Activated CD4-positive, alpha-beta T cell treated with anti-CD3 and anti-CD28 coated beads for 48 hours (primary cell): ENCODE data around the gene TULP3.

ENCODE experiments used
- DNase-seq: peaks from one replicate; pipeline ENCODE4 v3.0.0-alpha.2; 2020

The TULP3 gene

DNA sequence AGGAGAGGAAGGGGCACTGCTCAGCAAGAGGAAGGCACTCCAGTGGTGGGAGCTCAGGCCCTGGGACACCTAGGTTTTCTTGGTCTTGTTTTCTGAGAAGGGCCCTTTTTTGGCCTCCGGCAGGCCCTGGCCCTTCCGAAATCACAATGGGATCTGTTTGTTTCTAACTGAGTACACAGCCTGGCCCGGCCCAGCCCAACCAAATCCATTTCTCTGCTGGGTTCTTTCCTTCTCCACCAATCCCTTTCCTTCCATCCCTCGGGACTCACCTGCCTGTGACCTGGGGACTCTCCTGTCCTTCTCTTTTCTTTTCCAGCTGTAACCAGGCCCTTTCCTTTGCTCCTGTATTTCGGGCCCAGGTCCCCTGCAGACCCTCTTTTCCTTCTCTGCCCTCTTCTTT is 87.1 kb downstream of the TULP3 start:
- no peak for DNase-seq

DNA sequence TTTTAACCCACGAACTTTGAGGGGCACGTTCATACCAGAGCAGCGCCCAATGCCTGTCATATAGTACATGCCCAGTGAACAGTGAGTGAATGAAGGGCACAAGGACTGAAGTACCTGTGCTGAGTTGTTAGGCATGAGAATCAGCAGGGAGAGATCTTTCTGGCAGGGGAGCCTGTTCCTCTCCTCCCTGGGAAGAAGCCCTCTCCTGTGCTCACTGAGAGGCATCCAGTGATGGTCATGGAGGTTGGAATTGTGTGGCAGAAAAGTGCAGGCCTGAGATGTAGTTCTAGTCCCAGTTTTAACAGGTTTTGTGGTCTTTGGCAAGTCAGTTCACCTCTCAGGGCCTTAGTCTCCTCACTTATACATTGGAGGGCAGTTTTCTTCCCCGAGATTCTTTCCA is 89.1 kb downstream of the TULP3 start:
- DNase-seq = no peak

DNA sequence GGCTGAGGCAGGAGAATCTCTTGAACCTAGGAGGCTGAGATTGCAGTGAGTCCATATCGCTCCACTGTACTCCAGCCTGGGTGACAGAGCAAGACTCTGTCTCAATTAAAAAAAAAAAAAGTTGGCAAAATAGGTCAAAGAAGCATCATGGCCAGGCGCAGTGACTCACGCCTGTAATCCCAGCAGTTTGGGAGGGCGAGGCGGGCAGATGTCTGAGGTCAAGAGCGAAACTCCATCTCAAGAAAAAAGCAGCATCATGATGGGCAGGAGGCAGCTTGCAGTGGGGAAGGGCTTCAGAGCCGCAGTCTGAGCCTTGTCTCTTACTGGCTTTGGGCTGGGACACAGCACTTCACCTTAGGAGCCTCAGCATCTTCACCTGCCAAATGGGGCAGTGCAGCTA is 89.9 kb downstream of the TULP3 start:
- no peak for DNase-seq

DNA sequence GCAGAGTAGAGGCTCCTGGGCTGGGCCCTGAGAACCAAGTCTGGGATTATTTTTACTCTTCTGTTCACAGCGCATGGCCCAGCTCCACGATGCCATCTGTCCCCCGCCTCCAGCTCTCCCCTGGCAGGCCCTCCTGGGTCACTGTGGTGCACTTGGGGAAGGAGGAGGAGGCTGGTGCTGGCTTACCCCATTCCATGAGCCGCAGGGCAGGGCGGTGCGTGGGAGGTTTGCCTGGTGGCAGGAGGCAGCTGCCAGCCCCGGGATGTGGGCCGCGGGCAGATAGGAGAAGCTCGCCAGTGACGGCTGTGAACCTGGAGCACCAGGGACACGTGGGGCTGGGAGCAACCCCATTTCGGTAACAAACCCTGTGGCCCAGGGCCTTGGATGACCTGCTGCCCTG is 91.7 kb downstream of the TULP3 start:
- DNase-seq = no peak

DNA sequence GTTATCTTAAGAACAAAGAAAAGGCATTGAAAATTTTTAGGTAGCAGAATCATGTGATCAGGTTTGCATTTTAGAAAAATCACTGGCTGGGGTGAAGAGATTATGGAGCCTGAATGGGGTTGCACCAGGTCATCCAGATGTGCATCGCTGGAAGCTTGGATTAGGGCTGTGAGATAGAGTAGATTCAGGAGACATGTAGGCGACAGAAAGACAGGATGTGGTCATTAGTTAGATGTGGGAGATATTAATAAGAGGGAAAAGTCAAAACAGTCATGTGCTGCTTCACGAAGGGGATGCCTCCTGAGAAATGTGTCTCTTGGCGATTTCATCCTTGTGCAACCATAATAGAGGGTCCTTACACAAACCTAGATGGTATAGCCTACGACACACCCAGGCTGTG is 93.6 kb downstream of the TULP3 start:
- no peak for DNase-seq

DNA sequence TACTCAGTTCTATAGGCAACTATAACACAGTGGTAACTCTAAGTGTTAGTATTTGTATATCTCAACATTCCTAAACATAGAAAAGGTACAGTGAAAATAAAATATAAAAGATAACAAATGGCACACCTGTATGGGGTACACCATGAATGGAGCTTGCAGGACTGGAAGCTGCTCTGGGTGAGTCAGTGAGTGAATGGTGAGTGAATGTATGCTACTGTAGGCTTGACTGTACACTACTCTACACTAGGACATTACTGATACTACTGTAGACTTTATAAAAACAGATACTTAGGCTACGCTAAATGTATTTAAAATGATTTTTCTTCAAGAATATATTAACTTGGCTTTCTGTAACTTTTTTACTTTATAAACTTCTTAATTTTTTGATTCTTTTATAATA is 94.0 kb downstream of the TULP3 start:
- DNase-seq = no peak

DNA sequence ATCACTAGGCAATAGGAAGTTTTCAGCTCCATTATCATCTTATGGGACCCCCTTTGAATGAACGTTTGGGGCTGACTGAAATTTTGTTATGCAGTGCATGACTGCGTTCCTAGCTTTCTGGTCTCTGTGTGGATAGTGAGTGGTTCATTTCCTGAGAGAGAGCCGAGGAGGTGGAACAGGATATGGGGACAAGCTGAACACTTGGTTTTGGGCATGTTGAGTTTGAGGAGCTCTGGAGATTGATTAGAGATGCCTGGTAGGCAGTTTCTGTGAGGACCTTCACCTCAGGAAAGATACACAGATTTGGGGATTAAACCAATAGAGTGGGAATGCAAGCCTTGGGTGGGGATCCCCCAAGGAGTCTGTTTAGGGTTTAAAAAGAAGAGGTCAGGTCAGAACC is 96.2 kb downstream of the TULP3 start:
- no peak for DNase-seq

DNA sequence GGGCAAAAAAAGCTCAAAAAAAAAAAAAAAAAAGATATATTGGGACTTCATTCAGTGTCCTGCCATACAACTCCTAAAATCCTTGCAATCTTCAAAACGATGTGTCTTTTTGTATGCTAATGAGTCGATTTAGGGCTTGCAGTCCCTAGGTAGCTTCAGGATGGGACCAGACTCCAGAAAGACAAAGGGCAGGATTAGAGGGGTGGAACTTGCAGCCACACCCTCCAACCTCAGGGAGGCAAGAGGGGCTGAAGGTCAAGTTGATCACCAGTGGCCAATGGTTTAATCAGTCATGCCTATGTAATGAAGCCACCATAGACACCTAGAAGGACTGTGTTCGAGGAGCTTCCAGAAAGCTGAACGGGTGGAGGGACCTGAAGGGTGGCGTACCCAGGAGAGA is 97.8 kb downstream of the TULP3 start:
- DNase-seq = no peak
